HepG2 (cell line): ENCODE measurements around the gene RPS2. TPM values are rescaled to one million over a fixed set of nuclear protein-coding genes. Genes with fewer than 3 reads are reported as not detected.

Experiments
- FOXA3 ChIP-seq: IDR thresholded peaks from 2 replicates; pipeline ENCODE4 v1.6.1; 2016; ENCODE audit warnings: missing genetic modification reagents, missing compliant biosample characterization
- HMG20B ChIP-seq: conservative IDR thresholded peaks from 2 replicates; pipeline ENCODE4 v1.6.1; 2016; ENCODE audit warnings: missing genetic modification reagents, missing compliant biosample characterization
- MYC ChIP-seq: sonication (generic); formaldehyde crosslinking; IDR thresholded peaks from 2 replicates; pipeline ENCODE4 v1.9.0; 2021; ENCODE audit warnings: missing genetic modification reagents, borderline replicate concordance
- NCOR1 ChIP-seq: fragments of 200-600 bp; sonication (generic); IDR thresholded peaks from 2 replicates; pipeline ENCODE4 v1.7.0; 2017; ENCODE audit warnings: antibody characterized with exemption, low read length, borderline replicate concordance
- SP5 ChIP-seq: IDR thresholded peaks from 2 replicates; pipeline ENCODE4 v1.6.1; 2016; ENCODE audit warnings: low read depth, borderline replicate concordance
- TGIF2 ChIP-seq: IDR thresholded peaks from 2 replicates; pipeline ENCODE4 v1.6.1; 2016; ENCODE audit warnings: control low read depth, missing compliant biosample characterization
- ZBTB39 ChIP-seq: sonication (generic); formaldehyde crosslinking; IDR thresholded peaks from 2 replicates; pipeline ENCODE4 v1.5.0; 2020; ENCODE audit warnings: missing genetic modification reagents
- ZC3H13 ChIP-seq: sonication (generic); formaldehyde crosslinking; IDR thresholded peaks from 2 replicates; pipeline ENCODE4 v1.8.1; 2023; ENCODE audit warnings: mild to moderate bottlenecking, missing genetic modification reagents, moderate library complexity
- ZNF501 ChIP-seq: sonication (generic); formaldehyde crosslinking; IDR thresholded peaks from 2 replicates; pipeline ENCODE4 v1.5.1; 2020; ENCODE audit warnings: mild to moderate bottlenecking, moderate library complexity, missing genetic modification reagents
- ZNF558 ChIP-seq: sonication (generic); formaldehyde crosslinking; IDR thresholded peaks from 2 replicates; pipeline ENCODE4 v1.9.0; 2022; ENCODE audit warnings: mild to moderate bottlenecking, missing genetic modification reagents, borderline replicate concordance
- ZNF720 ChIP-seq: sonication (generic); formaldehyde crosslinking; IDR thresholded peaks from 2 replicates; pipeline ENCODE4 v1.4.0; 2020; ENCODE audit warnings: missing genetic modification reagents
- ZNF780A ChIP-seq: sonication (generic); formaldehyde crosslinking; IDR thresholded peaks from 2 replicates; pipeline ENCODE4 v1.8.0; 2022; ENCODE audit warnings: mild to moderate bottlenecking, missing genetic modification reagents, moderate library complexity
- ZNF878 ChIP-seq: sonication (generic); formaldehyde crosslinking; IDR thresholded peaks from 2 replicates; pipeline ENCODE4 v1.8.1; 2023; ENCODE audit warnings: mild to moderate bottlenecking, missing genetic modification reagents, moderate library complexity
- polyA plus RNA-seq, 8 experiments: library from polyadenylated mRNA; depleted of rRNA in 3 of 8; stranded (reverse) in 7 of 8; unstranded in 1 of 8; fragments of >200 nt; fragmentation: Illumina TruSeq in 4 of 8; extraction: Trizol in 4 of 8; gene quantifications; 2 replicates each; pipeline versions ENCODE4 v1.2.1 to v1.2.3, GENCODE V29; 2011 to 2016; ENCODE audit warnings: low read depth in 4 of 8, missing spikeins in 1 of 8, mixed read lengths in 1 of 8; ENCODE audit not compliant: insufficient read depth in 1 of 8
- total RNA-seq, 5 experiments: library from RNA; depleted of rRNA; stranded (reverse); fragments of >200 nt; fragmentation: Illumina TruSeq; extraction: Trizol; gene quantifications; 2 replicates each; pipeline ENCODE4 v1.2.3, GENCODE V29; 2016; ENCODE audit warnings: low read depth in 1 of 5
- TF ChIP-seq, protein P1 (sequence below), 2 experiments: sonication (generic) in 1 of 2; formaldehyde crosslinking in 1 of 2; IDR thresholded peaks; 2 replicates each; pipeline versions ENCODE4 v1.6.1 to v1.9.0; 2014 to 2022; ENCODE audit warnings: antibody characterized with exemption in 1 of 2, borderline replicate concordance in 1 of 2, inconsistent platforms in 1 of 2, low read depth in 1 of 2, missing genetic modification reagents in 1 of 2
- TF ChIP-seq, protein P2 (sequence below): fragments of 450-650 bp; IDR thresholded peaks from 2 replicates; pipeline ENCODE4 v1.6.1; 2016

The RPS2 gene
- total and polyA plus RNA-seq, 2 of the 13 experiments (the other 11 are each of a cell fraction or from before 2014, with no cell fraction given): 1,908 to 4,514 TPM

DNA sequence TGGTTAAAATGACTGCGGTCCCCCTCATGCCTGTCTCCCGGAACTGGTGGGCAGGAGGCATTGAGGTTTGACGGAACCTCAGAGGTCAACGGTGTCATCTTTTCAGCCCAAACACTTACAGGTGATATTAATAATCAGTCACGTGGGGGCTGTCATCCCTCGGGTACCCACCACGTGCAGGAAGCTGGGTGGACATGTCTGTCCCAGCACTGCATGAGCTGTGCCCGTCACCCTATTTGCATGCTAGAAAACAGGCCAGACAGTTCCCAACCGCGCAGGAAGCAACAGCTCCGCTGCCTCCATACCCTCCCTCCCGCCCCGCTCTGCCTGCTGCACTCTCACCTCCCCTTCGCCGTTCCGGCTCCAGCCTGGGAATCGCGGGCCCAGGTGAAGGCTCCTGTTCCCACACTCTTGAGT, 26.5 kb upstream of the RPS2 start (continued):
- TF ChIP-seq, protein P1, sequence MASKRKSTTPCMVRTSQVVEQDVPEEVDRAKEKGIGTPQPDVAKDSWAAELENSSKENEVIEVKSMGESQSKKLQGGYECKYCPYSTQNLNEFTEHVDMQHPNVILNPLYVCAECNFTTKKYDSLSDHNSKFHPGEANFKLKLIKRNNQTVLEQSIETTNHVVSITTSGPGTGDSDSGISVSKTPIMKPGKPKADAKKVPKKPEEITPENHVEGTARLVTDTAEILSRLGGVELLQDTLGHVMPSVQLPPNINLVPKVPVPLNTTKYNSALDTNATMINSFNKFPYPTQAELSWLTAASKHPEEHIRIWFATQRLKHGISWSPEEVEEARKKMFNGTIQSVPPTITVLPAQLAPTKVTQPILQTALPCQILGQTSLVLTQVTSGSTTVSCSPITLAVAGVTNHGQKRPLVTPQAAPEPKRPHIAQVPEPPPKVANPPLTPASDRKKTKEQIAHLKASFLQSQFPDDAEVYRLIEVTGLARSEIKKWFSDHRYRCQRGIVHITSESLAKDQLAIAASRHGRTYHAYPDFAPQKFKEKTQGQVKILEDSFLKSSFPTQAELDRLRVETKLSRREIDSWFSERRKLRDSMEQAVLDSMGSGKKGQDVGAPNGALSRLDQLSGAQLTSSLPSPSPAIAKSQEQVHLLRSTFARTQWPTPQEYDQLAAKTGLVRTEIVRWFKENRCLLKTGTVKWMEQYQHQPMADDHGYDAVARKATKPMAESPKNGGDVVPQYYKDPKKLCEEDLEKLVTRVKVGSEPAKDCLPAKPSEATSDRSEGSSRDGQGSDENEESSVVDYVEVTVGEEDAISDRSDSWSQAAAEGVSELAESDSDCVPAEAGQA (IDR thresholded peaks at IDR 0.05; ENCODE audit: low read depth): no peak
- TF ChIP-seq, protein P1 (CRISPR knock-in tag; IDR thresholded peaks at IDR 0.05; ENCODE audit: borderline replicate concordance): no peak
- TF ChIP-seq ZNF558 (CRISPR knock-in tag): no peak
- no peak for TF ChIP-seq ZNF501 (CRISPR knock-in tag)
- TF ChIP-seq ZNF878 (CRISPR knock-in tag): no peak
- no peak for TF ChIP-seq TGIF2 (CRISPR knock-in tag)
- TF ChIP-seq, protein P2, sequence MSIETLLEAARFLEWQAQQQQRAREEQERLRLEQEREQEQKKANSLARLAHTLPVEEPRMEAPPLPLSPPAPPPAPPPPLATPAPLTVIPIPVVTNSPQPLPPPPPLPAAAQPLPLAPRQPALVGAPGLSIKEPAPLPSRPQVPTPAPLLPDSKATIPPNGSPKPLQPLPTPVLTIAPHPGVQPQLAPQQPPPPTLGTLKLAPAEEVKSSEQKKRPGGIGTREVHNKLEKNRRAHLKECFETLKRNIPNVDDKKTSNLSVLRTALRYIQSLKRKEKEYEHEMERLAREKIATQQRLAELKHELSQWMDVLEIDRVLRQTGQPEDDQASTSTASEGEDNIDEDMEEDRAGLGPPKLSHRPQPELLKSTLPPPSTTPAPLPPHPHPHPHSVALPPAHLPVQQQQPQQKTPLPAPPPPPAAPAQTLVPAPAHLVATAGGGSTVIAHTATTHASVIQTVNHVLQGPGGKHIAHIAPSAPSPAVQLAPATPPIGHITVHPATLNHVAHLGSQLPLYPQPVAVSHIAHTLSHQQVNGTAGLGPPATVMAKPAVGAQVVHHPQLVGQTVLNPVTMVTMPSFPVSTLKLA: peak; percentile 96
- TF ChIP-seq ZC3H13: no peak
- TF ChIP-seq ZNF780A (CRISPR knock-in tag): no peak
- TF ChIP-seq FOXA3: no peak
- no peak for TF ChIP-seq NCOR1
- TF ChIP-seq ZBTB39 (CRISPR knock-in tag): no peak
- 0 out of 2 replicates have a peak, but pooled peaks have one; percentile 7 for TF ChIP-seq MYC (CRISPR knock-in tag)
- no peak for TF ChIP-seq ZNF720
- TF ChIP-seq HMG20B: no peak
- no peak for TF ChIP-seq SP5 (CRISPR knock-in tag)
